Measurements from ENCODE around the gene UBAP2. TPM values are rescaled to one million over a fixed set of nuclear protein-coding genes. Genes with fewer than 3 reads are reported as not detected.

UBAP2 gene
- total and polyA plus RNA-seq, 2 of the 4 experiments (the other 2 are of a cell fraction), result 12.9 to 25.5 TPM

DNA sequence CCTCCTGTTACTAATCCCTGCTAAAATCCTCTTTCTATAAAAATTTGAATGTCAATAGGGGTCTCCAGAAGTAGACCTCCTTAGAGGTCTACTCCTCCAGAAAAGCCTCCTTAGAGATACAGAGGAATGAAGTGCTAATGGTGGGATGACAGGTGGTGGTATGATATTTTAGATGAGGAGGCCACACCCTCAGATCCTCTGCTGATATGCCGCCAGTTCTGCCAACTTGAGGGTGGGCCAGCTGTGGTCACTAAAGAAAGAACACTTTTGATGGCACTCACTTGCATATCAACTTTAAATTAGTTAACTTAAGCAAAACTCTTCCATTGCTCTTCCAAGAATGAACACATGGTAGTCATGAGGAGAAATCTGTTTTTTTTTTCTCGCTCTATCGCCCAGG lies 16.9 kb upstream of the UBAP2 start:
- Histone ChIP-seq H2AK5ac (ENCODE audit: low read depth, low read length) (no peak overlapping the region), H3K36me3 (ENCODE audit: control insufficient read depth, insufficient read depth, low read length) (no peaks in the 10 kb centered on the region), H2BK5ac (ENCODE audit: low read depth, low read length, poor library complexity, severe bottlenecking) (no peak overlapping the region), H3K4me2 (ENCODE audit: low read depth, low read length) (no peak overlapping the region), H3K9ac (ENCODE audit: low read depth, low read length) (no peak overlapping the region), H3K9me1 (ENCODE audit: insufficient read depth, low read length) (no peaks in the 10 kb centered on the region), H3K56ac (ENCODE audit: extremely low read depth, insufficient read depth, low read length) (no peak overlapping the region), H3K4me3 (ENCODE audit: insufficient read depth, low read depth, low read length) (no peak overlapping the region), H2BK20ac (ENCODE audit: low read depth, low read length) (no peak overlapping the region), H3K79me1 (ENCODE audit: low read depth in 1 of 2, low read length in 2 of 2) (no peaks in the 10 kb centered on the region), H3K27ac (ENCODE audit: insufficient read depth, low read length) (no peak overlapping the region), H4K20me1 (ENCODE audit: insufficient read depth, low read length) (no peaks in the 10 kb centered on the region), H3K4me1 (ENCODE audit: control insufficient read depth, insufficient read depth, low read length) (peaks cover under 1% of the 10 kb centered on the region; the same call in 1 of the 2 replicates), H2AFZ (replicated peaks; ENCODE audit: low read length, poor library complexity) (no peak overlapping the region), H4K5ac (ENCODE audit: low read depth, low read length) (no peak overlapping the region), H3K9me3 (ENCODE audit: control insufficient read depth, insufficient read depth, low read length) (no peaks in the 10 kb centered on the region), H3K14ac (replicated peaks; ENCODE audit: low read depth, low read length) (no peak overlapping the region), H3K23ac (ENCODE audit: low read depth, low read length) (no peak overlapping the region), H2BK15ac (ENCODE audit: low read depth, low read length) (no peak overlapping the region), H3K27me3 (ENCODE audit: control insufficient read depth, insufficient read depth, low read length) (no peaks in the 10 kb centered on the region), H4K91ac (ENCODE audit: insufficient read depth, low read depth, low read length) (no peak overlapping the region), H3K18ac (ENCODE audit: low read depth, low read length) (no peak overlapping the region), H2BK120ac (ENCODE audit: low read depth, low read length) (no peak overlapping the region), H4K8ac (ENCODE audit: low read depth in 2 of 2, low read length in 2 of 2) (no peak overlapping the region), H2AK9ac (replicated peaks; ENCODE audit: low read depth, low read length, poor library complexity) (no peak overlapping the region), H3K4ac (ENCODE audit: low read depth, low read length) (no peak overlapping the region)
- dilution Hi-C loops (cut with HindIII; ENCODE audit: low sequenced_read_pairs, unreplicated experiment), result no loop called here
- BruUV-seq (replicated peaks), result no TSS peak
- TF ChIP-seq, protein P1, sequence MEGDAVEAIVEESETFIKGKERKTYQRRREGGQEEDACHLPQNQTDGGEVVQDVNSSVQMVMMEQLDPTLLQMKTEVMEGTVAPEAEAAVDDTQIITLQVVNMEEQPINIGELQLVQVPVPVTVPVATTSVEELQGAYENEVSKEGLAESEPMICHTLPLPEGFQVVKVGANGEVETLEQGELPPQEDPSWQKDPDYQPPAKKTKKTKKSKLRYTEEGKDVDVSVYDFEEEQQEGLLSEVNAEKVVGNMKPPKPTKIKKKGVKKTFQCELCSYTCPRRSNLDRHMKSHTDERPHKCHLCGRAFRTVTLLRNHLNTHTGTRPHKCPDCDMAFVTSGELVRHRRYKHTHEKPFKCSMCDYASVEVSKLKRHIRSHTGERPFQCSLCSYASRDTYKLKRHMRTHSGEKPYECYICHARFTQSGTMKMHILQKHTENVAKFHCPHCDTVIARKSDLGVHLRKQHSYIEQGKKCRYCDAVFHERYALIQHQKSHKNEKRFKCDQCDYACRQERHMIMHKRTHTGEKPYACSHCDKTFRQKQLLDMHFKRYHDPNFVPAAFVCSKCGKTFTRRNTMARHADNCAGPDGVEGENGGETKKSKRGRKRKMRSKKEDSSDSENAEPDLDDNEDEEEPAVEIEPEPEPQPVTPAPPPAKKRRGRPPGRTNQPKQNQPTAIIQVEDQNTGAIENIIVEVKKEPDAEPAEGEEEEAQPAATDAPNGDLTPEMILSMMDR (conservative IDR thresholded peaks at IDR 0.05; ENCODE audit: low read depth, low read length), result no peak
- TF ChIP-seq FOS (IDR thresholded peaks at IDR 0.05; ENCODE audit: low read depth, low read length), result no peak
- no peak for TF ChIP-seq BHLHE40 (IDR thresholded peaks at IDR 0.05; ENCODE audit: low read depth, low read length)
- TF ChIP-seq POLR2A (IDR thresholded peaks at IDR 0.05; ENCODE audit: low read depth, low read length), result no peak
- no peak for TF ChIP-seq SMC3 (IDR thresholded peaks at IDR 0.05; ENCODE audit: low read depth, low read length)
- TF ChIP-seq MXI1 (IDR thresholded peaks at IDR 0.05; ENCODE audit: borderline replicate concordance, low read depth, low read length), result no peak
- no peak for TF ChIP-seq CEBPB (IDR thresholded peaks at IDR 0.05; ENCODE audit: low read depth, low read length)
- no peak for TF ChIP-seq MAZ (IDR thresholded peaks at IDR 0.05; ENCODE audit: borderline replicate concordance, low read depth, low read length)
- TF ChIP-seq MAFK (IDR thresholded peaks at IDR 0.05; ENCODE audit: low read depth, low read length), result no peak
- no peak for TF ChIP-seq RCOR1 (IDR thresholded peaks at IDR 0.05; ENCODE audit: insufficient replicate concordance, low read length)
- TF ChIP-seq RFX5 (IDR thresholded peaks at IDR 0.05; ENCODE audit: low read depth, low read length), result no peak
- no peak for TF ChIP-seq CHD1 (IDR thresholded peaks at IDR 0.05; ENCODE audit: low read depth, low read length)
- no peak for TF ChIP-seq NFE2L2 (IDR thresholded peaks at IDR 0.05; ENCODE audit: low read depth, low read length)
- TF ChIP-seq USF2 (IDR thresholded peaks at IDR 0.05; ENCODE audit: low read depth, low read length), result no peak
- TF ChIP-seq, protein P2, sequence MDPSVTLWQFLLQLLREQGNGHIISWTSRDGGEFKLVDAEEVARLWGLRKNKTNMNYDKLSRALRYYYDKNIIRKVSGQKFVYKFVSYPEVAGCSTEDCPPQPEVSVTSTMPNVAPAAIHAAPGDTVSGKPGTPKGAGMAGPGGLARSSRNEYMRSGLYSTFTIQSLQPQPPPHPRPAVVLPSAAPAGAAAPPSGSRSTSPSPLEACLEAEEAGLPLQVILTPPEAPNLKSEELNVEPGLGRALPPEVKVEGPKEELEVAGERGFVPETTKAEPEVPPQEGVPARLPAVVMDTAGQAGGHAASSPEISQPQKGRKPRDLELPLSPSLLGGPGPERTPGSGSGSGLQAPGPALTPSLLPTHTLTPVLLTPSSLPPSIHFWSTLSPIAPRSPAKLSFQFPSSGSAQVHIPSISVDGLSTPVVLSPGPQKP (IDR thresholded peaks at IDR 0.05; ENCODE audit: borderline replicate concordance, low read depth, low read length), result no peak
- no peak for TF ChIP-seq RAD21 (IDR thresholded peaks at IDR 0.05; ENCODE audit: low read length)
- WGBS, 2 experiments (ENCODE audit: extremely low coverage in 2 of 2, insufficient read length in 1 of 2), result no CpG with 5 or more reads among the region's 3 CpGs
- ATAC-seq (ENCODE audit: low read depth) (no peak), DNase-seq (no peak)
- in situ Hi-C loops (cut with MboI; ENCODE audit: low sequenced_read_pairs), result no loop called here
- POLR2A ChIA-PET (ENCODE audit: unreplicated experiment), result no interaction called here
- CTCF ChIA-PET, result interaction anchor here (1.0 kb wide), 1 partner anchor 8 kb away, joined by 3 read pairs; no protein-coding TSS in a partner anchor
- intact Hi-C loops (cut with micrococcal nuclease), result no loop called here
